Lower lobe of right lung (tissue), 2 donors: ENCODE results near the gene TLR10. TPM values are rescaled to one million over a fixed set of nuclear protein-coding genes. Genes with fewer than 3 reads are reported as not detected.

Source experiments
- ATAC-seq, 2 donors: fragments of 200-7000 bp; cut with Tn5 transposase; one replicate each; pipeline ENCODE4 v1.9.1; 2020 to 2022; ENCODE audit warnings: mild to moderate bottlenecking in 2 of 2, moderate library complexity in 2 of 2
- DNase-seq: peaks from one replicate; pipeline ENCODE4 v3.0.0-alpha.2; 2020
- H3K27ac ChIP-seq: fragments of 200-600 bp; one replicate; pipeline ENCODE4 v1.8.0; 2022
- H3K27me3 ChIP-seq: fragments of 200-600 bp; one replicate; pipeline ENCODE4 v1.8.0; 2022; ENCODE audit warnings: low read depth
- H3K36me3 ChIP-seq: fragments of 200-600 bp; one replicate; pipeline ENCODE4 v1.8.0; 2022; ENCODE audit warnings: mild to moderate bottlenecking
- H3K4me1 ChIP-seq: fragments of 200-600 bp; one replicate; pipeline ENCODE4 v1.8.0; 2022
- H3K4me3 ChIP-seq: fragments of 200-600 bp; one replicate; pipeline ENCODE4 v1.8.0; 2022; ENCODE audit warnings: mild to moderate bottlenecking
- H3K9me3 ChIP-seq: fragments of 200-600 bp; one replicate; pipeline ENCODE4 v1.8.0; 2022
- CTCF ChIP-seq: fragments of 200-600 bp; IDR thresholded peaks from one replicate; pipeline ENCODE4 v1.8.0; 2022; ENCODE audit warnings: antibody characterized with exemption, mild to moderate bottlenecking
- intact Hi-C: fragments of 100-400 bp; cut with DNase I; formaldehyde crosslinking; loops from one replicate; pipeline ENCODE4 v1.11.0; 2022
- total RNA-seq: library from RNA; stranded (reverse); fragmentation: NEBNext Ultra II Directional; extraction: Animal tissue kit (Norgen Biotek cat#: 25700); gene quantifications from one replicate; pipeline ENCODE4 v1.2.1, GENCODE V29; 2021
- donor health status: DM: no; HTN: yes; CAD: no; lungs with severe emphysema.

The TLR10 gene
- total RNA-seq, 1 donor from 2014 or later, result 1.2 TPM

GRCh38 chr4:38759790-38760122, 23.0 kb downstream of the TLR10 start:
- no peaks in the 10 kb centered on the region for H3K4me1 ChIP-seq
- no peak overlapping the region for H3K27ac ChIP-seq
- intact Hi-C loops, result no loop called here
- peak; percentile 37 for TF ChIP-seq CTCF
- no peaks in the 10 kb centered on the region for H3K27me3 ChIP-seq
- no peak overlapping the region for H3K4me3 ChIP-seq
- no peaks in the 10 kb centered on the region for H3K9me3 ChIP-seq
- DNase-seq (no peak), ATAC-seq (no peak)
- no peaks in the 10 kb centered on the region for H3K36me3 ChIP-seq

GRCh38 chr4:38759113-38759789, 23.5 kb downstream of the TLR10 start:
- ATAC-seq (peak; percentile 70 to 78), DNase-seq (no peak)
- Histone ChIP-seq H3K27me3 (no peaks in the 10 kb centered on the region), H3K4me1 (no peaks in the 10 kb centered on the region), H3K9me3 (no peaks in the 10 kb centered on the region), H3K4me3 (no peak overlapping the region), H3K36me3 (no peaks in the 10 kb centered on the region), H3K27ac (no peak overlapping the region)
- intact Hi-C loops, result no loop called here
- TF ChIP-seq CTCF, result peak; percentile 68

GRCh38 chr4:38757945-38758600, 24.7 kb downstream of the TLR10 start:
- no peak for ATAC-seq
- peak; percentile 25 for TF ChIP-seq CTCF
- intact Hi-C loops, result no loop called here
- Histone ChIP-seq H3K4me3 (no peak overlapping the region), H3K9me3 (no peaks in the 10 kb centered on the region), H3K36me3 (no peaks in the 10 kb centered on the region), H3K4me1 (no peaks in the 10 kb centered on the region), H3K27me3 (no peaks in the 10 kb centered on the region), H3K27ac (no peak overlapping the region)
- no peak for DNase-seq

- Histone ChIP-seq H3K4me1 (peaks cover 11% of the 10 kb centered on the region), H3K36me3 (no peaks in the 10 kb centered on the region), H3K9me3 (no peaks in the 10 kb centered on the region), H3K27me3 (no peaks in the 10 kb centered on the region), H3K27ac (no peak overlapping the region), H3K4me3 (no peak overlapping the region)
- DNase-seq (peak; percentile 62), ATAC-seq (peak; percentile 86 to 87)
- intact Hi-C loops, result no loop called here
- TF ChIP-seq CTCF, result no peak
Measured at GRCh38 chr4:38752941-38753806, 29.6 kb downstream of the TLR10 start.

- H3K4me1 ChIP-seq, result peaks cover 11% of the 10 kb centered on the region
- no peak for DNase-seq
- no peak overlapping the region for H3K27ac ChIP-seq
- no peak overlapping the region for H3K4me3 ChIP-seq
- intact Hi-C loops, result no loop called here
- H3K27me3 ChIP-seq, result no peaks in the 10 kb centered on the region
- no peak for TF ChIP-seq CTCF
- peak; percentile 18 to 30 for ATAC-seq
- H3K9me3 ChIP-seq, result no peaks in the 10 kb centered on the region
- H3K36me3 ChIP-seq, result no peaks in the 10 kb centered on the region
Measured at GRCh38 chr4:38752372-38752940, 30.3 kb downstream of the TLR10 start.
